NB4 (cell line): ENCODE data around the gene STAB1.

ENCODE experiments used
- MYC ChIP-seq: IDR thresholded peaks from 2 replicates; pipeline ENCODE4 v1.6.1; 2011; ENCODE audit warnings: low read depth, low read length
- POLR2A ChIP-seq: IDR thresholded peaks from 2 replicates; pipeline ENCODE4 v1.6.1; 2011; ENCODE audit warnings: mild to moderate bottlenecking; ENCODE audit not compliant: insufficient read length; ENCODE audit errors: extremely low read depth
- TF ChIP-seq, protein P1 (sequence below): IDR thresholded peaks from one replicate; pipeline ENCODE4 v1.5.1; 2012; ENCODE audit warnings: low read depth, low read length
- TF ChIP-seq, protein P2 (sequence below): IDR thresholded peaks from 2 replicates; pipeline ENCODE4 v1.6.1; 2011; ENCODE audit warnings: low read depth, low read length

DNA sequence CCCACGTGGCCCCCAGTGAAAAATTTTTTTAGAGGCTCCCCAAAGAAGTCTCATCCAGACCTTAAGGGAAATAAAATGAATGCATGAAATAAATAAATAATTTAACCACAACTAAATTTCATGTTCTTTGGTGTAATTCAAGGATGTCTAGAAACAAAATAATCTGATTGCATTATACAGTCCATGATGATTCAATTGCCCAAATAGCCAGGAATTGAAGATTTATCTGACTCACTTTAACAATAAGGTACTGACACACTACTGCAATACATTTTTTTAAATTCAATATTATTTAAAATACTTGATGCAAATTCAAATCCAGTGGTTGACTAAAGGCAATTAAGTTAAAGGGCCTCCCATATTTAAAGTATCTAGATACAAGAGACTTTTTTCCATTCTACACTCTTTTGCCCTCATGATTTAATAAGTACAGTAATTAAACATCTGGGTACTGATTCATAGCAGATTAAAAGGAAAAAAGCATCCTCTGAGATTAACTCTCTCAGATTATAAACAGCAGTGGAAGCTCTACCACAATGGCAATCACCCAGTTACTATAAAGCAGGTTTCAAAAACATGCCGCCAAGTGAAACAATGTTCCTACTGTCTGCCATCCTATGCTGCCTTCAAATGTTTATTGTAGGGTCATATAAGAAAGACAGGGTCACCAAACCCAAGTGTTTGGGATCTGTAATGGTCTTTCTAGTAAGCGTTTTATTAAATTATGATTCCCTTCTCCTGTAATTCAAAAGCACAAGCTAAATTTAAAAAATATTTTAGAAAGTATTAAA, 51.2 kb downstream of the STAB1 start:
- TF ChIP-seq, protein P1, sequence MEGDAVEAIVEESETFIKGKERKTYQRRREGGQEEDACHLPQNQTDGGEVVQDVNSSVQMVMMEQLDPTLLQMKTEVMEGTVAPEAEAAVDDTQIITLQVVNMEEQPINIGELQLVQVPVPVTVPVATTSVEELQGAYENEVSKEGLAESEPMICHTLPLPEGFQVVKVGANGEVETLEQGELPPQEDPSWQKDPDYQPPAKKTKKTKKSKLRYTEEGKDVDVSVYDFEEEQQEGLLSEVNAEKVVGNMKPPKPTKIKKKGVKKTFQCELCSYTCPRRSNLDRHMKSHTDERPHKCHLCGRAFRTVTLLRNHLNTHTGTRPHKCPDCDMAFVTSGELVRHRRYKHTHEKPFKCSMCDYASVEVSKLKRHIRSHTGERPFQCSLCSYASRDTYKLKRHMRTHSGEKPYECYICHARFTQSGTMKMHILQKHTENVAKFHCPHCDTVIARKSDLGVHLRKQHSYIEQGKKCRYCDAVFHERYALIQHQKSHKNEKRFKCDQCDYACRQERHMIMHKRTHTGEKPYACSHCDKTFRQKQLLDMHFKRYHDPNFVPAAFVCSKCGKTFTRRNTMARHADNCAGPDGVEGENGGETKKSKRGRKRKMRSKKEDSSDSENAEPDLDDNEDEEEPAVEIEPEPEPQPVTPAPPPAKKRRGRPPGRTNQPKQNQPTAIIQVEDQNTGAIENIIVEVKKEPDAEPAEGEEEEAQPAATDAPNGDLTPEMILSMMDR, result no peak
- TF ChIP-seq POLR2A (no peak), MYC (no peak)
- TF ChIP-seq, protein P2, sequence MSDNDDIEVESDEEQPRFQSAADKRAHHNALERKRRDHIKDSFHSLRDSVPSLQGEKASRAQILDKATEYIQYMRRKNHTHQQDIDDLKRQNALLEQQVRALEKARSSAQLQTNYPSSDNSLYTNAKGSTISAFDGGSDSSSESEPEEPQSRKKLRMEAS, result no peak
